GM13977 (cell line): ENCODE data around the gene LHX8.

Source experiments
- DNase-seq: peaks from one replicate; pipeline ENCODE4 v3.0.0; 2012; ENCODE audit warnings: low spot score
- in situ Hi-C: fragments of 300-500 bp; cut with MboI; formaldehyde crosslinking; loops from one replicate; pipeline ENCODE4 v1.12.0; 2022; ENCODE audit warnings: low sequenced_read_pairs, low pct_unique_long_range_greater_than_20kb, mixed read lengths, inconsistent platforms; ENCODE audit not compliant: unreplicated experiment
- TF ChIP-seq, protein P1 (sequence below): IDR thresholded peaks from 2 replicates; pipeline ENCODE4 v1.5.1; 2012; ENCODE audit warnings: mild to moderate bottlenecking, control low read depth; ENCODE audit not compliant: insufficient read depth; ENCODE audit errors: extremely low read depth, missing control alignments

Gene LHX8

DNA sequence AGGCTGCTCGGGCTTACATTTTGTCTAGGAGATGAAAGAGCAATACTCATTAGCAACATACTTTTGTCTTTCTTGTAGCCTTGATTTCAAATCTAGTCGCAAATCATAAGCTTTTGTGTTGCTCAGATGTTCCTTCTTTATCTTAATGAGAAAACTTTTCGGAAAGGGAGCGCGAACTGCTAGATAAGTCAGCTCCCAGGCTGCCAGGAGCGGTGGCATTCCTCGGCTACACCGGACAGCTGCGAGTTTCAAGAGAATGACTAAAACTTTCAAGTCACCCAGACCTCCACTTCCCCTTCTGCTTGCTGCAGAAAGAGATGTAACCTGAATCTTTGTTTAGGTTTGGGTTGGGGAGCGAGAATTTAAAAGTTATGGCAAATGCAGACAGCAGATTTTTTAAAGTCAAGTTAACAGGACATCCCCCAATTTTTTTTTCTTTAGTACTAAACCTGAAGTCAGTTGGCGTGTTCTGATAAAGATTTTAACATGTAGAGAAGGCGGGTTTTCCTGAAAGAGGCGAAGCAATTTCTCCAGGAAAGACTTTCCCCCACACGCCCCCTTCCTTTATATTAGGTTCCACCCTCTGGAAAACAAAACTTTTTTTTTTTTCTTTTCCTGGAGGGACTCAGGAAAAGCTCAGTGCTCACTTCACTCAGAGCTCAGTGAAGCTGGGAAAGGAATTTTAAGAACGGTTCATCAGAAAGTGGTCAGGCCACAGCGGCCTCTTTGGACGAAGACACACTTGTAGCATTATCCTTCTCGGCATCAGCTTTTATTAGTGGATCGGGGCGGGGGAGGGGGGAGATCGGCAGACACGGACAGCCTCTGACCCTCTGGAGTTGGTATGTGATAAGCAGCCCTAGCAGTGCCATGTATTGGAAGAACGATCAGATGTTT lies at the start of gene LHX8:
Gene LHX8 (plus strand): TSS at position 639 of the 897 bp plus-strand sequence. CDS start 2,227 bp downstream, outside the sequence.
- no peak for DNase-seq
- TF ChIP-seq, protein P1, sequence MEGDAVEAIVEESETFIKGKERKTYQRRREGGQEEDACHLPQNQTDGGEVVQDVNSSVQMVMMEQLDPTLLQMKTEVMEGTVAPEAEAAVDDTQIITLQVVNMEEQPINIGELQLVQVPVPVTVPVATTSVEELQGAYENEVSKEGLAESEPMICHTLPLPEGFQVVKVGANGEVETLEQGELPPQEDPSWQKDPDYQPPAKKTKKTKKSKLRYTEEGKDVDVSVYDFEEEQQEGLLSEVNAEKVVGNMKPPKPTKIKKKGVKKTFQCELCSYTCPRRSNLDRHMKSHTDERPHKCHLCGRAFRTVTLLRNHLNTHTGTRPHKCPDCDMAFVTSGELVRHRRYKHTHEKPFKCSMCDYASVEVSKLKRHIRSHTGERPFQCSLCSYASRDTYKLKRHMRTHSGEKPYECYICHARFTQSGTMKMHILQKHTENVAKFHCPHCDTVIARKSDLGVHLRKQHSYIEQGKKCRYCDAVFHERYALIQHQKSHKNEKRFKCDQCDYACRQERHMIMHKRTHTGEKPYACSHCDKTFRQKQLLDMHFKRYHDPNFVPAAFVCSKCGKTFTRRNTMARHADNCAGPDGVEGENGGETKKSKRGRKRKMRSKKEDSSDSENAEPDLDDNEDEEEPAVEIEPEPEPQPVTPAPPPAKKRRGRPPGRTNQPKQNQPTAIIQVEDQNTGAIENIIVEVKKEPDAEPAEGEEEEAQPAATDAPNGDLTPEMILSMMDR = no peak
- in situ Hi-C loops = no loop called here

DNA sequence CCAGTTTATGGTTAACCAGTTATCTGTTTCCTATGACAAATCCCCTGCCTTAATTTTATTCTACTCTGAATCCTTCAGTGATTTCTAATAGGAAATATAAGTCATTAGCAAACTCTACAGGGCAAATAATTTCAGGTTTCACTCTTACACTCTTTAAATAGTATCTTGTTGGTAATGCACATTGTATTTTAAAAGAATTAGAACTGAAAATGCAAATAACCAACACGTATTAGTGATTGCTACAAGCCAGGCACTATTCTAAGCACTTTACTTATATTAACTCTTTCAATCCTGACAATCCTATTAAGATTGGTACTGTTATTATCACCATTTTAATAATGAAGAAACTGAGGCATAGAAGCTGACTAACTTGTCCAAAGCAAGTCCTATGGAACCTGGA lies 48.3 kb upstream of the LHX8 start:
- in situ Hi-C loops = no loop called here
- no peak for DNase-seq
- TF ChIP-seq, protein P1 = no peak

DNA sequence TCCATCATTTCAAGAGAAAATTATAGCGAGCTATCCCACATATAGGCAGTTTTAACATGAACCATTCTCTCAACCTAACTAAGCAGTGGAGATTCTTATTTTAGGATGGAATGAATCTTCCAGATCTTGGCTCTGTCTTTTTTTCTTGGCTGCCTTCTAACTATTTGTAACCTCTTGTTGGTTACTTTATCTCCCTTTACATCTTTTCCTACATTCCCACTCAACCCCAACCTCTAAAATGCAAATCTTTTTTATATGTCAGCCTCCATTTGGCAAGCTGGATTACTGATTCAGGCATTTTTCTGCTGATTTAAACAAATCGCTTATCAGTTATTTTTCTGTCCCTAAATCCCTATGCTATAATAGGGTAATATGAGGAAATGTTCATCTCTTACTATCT lies 46.9 kb upstream of the LHX8 start:
- in situ Hi-C loops = no loop called here
- no peak for DNase-seq
- TF ChIP-seq, protein P1 = no peak

DNA sequence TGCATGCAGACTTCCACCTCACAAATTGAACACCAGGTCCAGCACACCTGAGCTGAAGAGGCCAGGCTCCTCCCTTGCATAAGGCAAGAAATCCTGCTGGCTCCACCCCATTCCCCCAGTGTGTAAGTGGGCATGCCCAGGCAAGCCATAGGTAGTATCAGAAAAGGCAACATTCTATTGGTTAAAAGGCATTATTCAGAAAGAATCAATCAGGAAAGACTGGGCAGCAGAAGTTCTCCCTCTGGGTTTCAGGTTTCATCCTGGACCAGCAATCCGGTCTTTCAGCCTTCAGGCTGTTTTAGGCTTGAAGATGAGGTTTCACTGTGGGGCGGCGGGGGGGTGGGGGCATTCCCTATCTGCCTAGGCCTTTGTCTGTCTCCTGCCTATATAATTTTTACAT lies 42.0 kb upstream of the LHX8 start:
- TF ChIP-seq, protein P1 = no peak
- in situ Hi-C loops = no loop called here
- DNase-seq = no peak

DNA sequence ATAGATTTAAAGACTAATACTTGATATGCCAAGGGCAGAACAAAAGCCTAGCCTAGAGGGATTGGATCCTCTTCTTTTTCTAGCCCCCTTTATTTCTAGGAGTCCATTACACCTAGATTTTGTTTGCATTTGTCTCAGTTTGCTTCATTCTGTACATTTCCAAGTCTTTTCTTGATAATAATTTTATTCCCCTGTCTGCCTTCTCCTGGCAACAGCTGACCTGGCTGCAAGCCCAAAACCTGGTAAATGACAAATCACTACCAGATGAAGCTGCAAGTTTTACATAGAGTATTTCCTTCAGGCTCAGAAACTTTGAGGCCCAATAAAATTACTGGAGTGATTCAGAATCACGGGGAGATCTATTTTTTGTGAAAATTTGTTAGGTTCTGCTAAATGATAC lies 36.5 kb upstream of the LHX8 start:
- TF ChIP-seq, protein P1 = no peak
- no peak for DNase-seq
- in situ Hi-C loops = no loop called here

DNA sequence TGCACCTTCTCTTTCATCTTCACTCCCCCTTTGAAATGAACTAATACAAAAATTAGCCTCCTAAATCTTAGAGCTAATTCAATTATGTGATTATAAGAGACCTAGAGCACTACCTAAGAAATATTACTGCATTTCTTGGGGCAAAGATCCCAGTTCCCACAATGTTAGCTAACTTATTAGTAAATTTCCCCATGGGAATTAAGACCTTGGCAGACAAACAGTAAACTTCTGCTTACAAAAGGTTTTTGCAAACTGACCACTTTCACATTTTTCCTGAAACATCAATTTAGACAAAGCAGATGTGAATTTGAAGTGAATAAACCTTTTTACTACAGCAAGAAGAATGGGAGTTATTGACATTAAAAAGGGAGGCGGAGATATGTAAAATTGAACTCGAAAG lies 34.6 kb upstream of the LHX8 start:
- DNase-seq = no peak
- TF ChIP-seq, protein P1 = no peak
- in situ Hi-C loops = no loop called here
